Gastrocnemius medialis (tissue), 4 donors: ENCODE results near the gene ADARB1. TPM values are rescaled to one million over a fixed set of nuclear protein-coding genes. Genes with fewer than 3 reads are reported as not detected.

ENCODE experiments used
- ATAC-seq, 2 donors: fragments of 150-250 bp; one replicate each; pipeline ENCODE4 v1.9.1; 2016
- DNase-seq, 2 donors: peaks; one replicate each; pipeline ENCODE4 v3.0.0-alpha.2; 2019
- H3K27ac ChIP-seq, 4 donors: fragments of 200-600 bp; sonication (generic); 1 replicate in 1 of 4; 2 replicates in 3 of 4; pipeline ENCODE4 v1.5.1; 2016 to 2018; ENCODE audit warnings: mild to moderate bottlenecking in 2 of 4, moderate library complexity in 1 of 4
- H3K27me3 ChIP-seq, 3 donors: fragments of 200-600 bp; sonication (generic) in 2 of 3; 1 replicate in 1 of 3; 2 replicates in 2 of 3; pipeline versions ENCODE4 v1.5.1 to v1.6.0; 2016 to 2019; ENCODE audit warnings: mild to moderate bottlenecking in 1 of 3, moderate library complexity in 1 of 3
- H3K36me3 ChIP-seq, 2 donors: fragments of 200-600 bp; sonication (generic) in 1 of 2; one replicate each; pipeline ENCODE4 v1.5.1; 2017 to 2018
- H3K4me1 ChIP-seq, 2 donors: fragments of 200-600 bp; sonication (generic) in 1 of 2; one replicate each; pipeline ENCODE4 v1.5.1; 2016 to 2017; ENCODE audit warnings: mild to moderate bottlenecking in 2 of 2
- H3K4me3 ChIP-seq, 4 donors: fragments of 200-600 bp; sonication (generic) in 3 of 4; 1 replicate in 1 of 4; 2 replicates in 3 of 4; pipeline ENCODE4 v1.5.1; 2016 to 2019; ENCODE audit warnings: mild to moderate bottlenecking in 2 of 4
- H3K9me3 ChIP-seq, 3 donors: fragments of 200-600 bp; sonication (generic) in 2 of 3; 1 replicate in 1 of 3; 2 replicates in 2 of 3; pipeline ENCODE4 v1.5.1; 2016 to 2019
- CTCF ChIP-seq, 5 experiments: fragments of 450-650 bp in 3 of 5; fragments of 200-600 bp in 2 of 5; sonication (generic) in 2 of 5; IDR thresholded peaks in 4 of 5; conservative IDR thresholded peaks in 1 of 5; 1 replicate in 4 of 5; 2 replicates in 1 of 5; pipeline ENCODE4 v1.5.1; 2016 to 2019; ENCODE audit warnings: antibody characterized with exemption in 5 of 5, mild to moderate bottlenecking in 3 of 5, moderate library complexity in 3 of 5
- POLR2A ChIP-seq, 2 donors: fragments of 450-650 bp; IDR thresholded peaks; one replicate each; pipeline ENCODE4 v1.6.1; 2017; ENCODE audit warnings: antibody characterized with exemption in 2 of 2, mild to moderate bottlenecking in 2 of 2, moderate library complexity in 2 of 2
- in situ Hi-C, 4 donors: fragments of 200-750 bp; cut with MboI; loops; one replicate each; pipeline versions ENCODE4 v1.15.0 to v1.8.0; 2017; ENCODE audit warnings: low sequenced_read_pairs in 4 of 4
- intact Hi-C: fragments of 100-400 bp; cut with DNase I; formaldehyde crosslinking; loops from one replicate; pipeline ENCODE4 v1.15.1; 2023; ENCODE audit warnings: low total_unique reads
- total RNA-seq, 4 donors: library from RNA; depleted of rRNA; stranded (reverse); fragments of >200 nt; gene quantifications; one replicate each; pipeline versions ENCODE4 v1.1.0 to v1.2.3, GENCODE V29; 2016

ADARB1 gene
- total RNA-seq, 4 donors from 2014 or later: 5.9 to 11.5 (median 6.9) TPM

GRCh38 chr21:45127937-45128336 is 53.6 kb downstream of the ADARB1 start:
- Histone ChIP-seq H3K4me3 (no peak overlapping the region), H3K36me3 (no peaks in the 10 kb centered on the region), H3K4me1 (peaks cover 48 to 60% of the 10 kb centered on the region in 2 donors), H3K9me3 (no peaks in the 10 kb centered on the region), H3K27me3 (no peaks in the 10 kb centered on the region), H3K27ac (peak overlapping the region in 2 of 4 donors; percentile 77 to 79)
- in situ Hi-C loops (loop anchor here in 2 of 4 donors (10.0 kb wide), 2 partner anchors 53 to 73 kb away; partner anchors contain the start of gene ADARB1 (in 1 of the 2)), intact Hi-C loops (loop anchor here (1.0 to 2.0 kb wide), 2 partner anchors 53 to 83 kb away; partner anchors contain the start of gene ADARB1)
- ATAC-seq (no peak), DNase-seq (no peak)
- TF ChIP-seq CTCF (IDR thresholded peaks at IDR 0.05 in 4 of 5, conservative IDR thresholded peaks at IDR 0.05 in 1 of 5): no peak
- TF ChIP-seq POLR2A (IDR thresholded peaks at IDR 0.05): no peak

GRCh38 chr21:45128613-45129188 is 54.3 kb downstream of the ADARB1 start:
- peak; percentile 93 to 99 (median 94) for TF ChIP-seq CTCF (IDR thresholded peaks at IDR 0.05 in 4 of 5, conservative IDR thresholded peaks at IDR 0.05 in 1 of 5)
- TF ChIP-seq POLR2A (IDR thresholded peaks at IDR 0.05): no peak
- H3K4me1 ChIP-seq: peaks cover 55 to 62% of the 10 kb centered on the region in 2 donors
- intact Hi-C loops: loop anchor here (1.0 to 2.0 kb wide), 2 partner anchors 54 to 83 kb away; partner anchors contain the start of gene ADARB1
- H3K27me3 ChIP-seq: no peaks in the 10 kb centered on the region
- H3K27ac ChIP-seq: peak overlapping the region; percentile 68 to 79 (median 74)
- ATAC-seq (peak; percentile 58 to 74), DNase-seq (peak; percentile 74 to 83)
- H3K36me3 ChIP-seq: no peaks in the 10 kb centered on the region
- no peak overlapping the region for H3K4me3 ChIP-seq
- no peaks in the 10 kb centered on the region for H3K9me3 ChIP-seq
- in situ Hi-C loops: loop anchor here in 2 of 4 donors (10.0 kb wide), 2 partner anchors 54 to 74 kb away; partner anchors contain the start of gene ADARB1 (in 1 of the 2)

GRCh38 chr21:45129189-45129923 is 55.0 kb downstream of the ADARB1 start:
- ATAC-seq (peak in 1 of 2 donors; percentile 32), DNase-seq (peak; percentile 47 to 76)
- H3K4me1 ChIP-seq: peaks cover 57 to 64% of the 10 kb centered on the region in 2 donors
- in situ Hi-C loops: loop anchor here in 2 of 4 donors (10.0 kb wide), 2 partner anchors 55 to 75 kb away; partner anchors contain the start of gene ADARB1 (in 1 of the 2)
- H3K36me3 ChIP-seq: no peaks in the 10 kb centered on the region
- TF ChIP-seq CTCF (IDR thresholded peaks at IDR 0.05 in 4 of 5, conservative IDR thresholded peaks at IDR 0.05 in 1 of 5) (no peak), POLR2A (IDR thresholded peaks at IDR 0.05) (peak in 1 of 2 donors; percentile 22)
- intact Hi-C loops: loop anchor here (2.0 kb wide), 1 partner anchor 55 kb away; the partner anchor contains the start of gene ADARB1
- peak overlapping the region; percentile 68 to 79 (median 74) for H3K27ac ChIP-seq
- no peaks in the 10 kb centered on the region for H3K9me3 ChIP-seq
- H3K27me3 ChIP-seq: no peaks in the 10 kb centered on the region
- H3K4me3 ChIP-seq: no peak overlapping the region

- TF ChIP-seq CTCF (IDR thresholded peaks at IDR 0.05 in 4 of 5, conservative IDR thresholded peaks at IDR 0.05 in 1 of 5) (no peak), POLR2A (IDR thresholded peaks at IDR 0.05) (peak in 1 of 2 donors; percentile 50)
- no peak for ATAC-seq
- in situ Hi-C loops (loop anchor here in 2 of 4 donors (5.0 to 10.0 kb wide), 3 partner anchors 86 to 183 kb away; no protein-coding TSS in a partner anchor), intact Hi-C loops (loop anchor here (10.0 kb wide), 2 partner anchors 326 to 796 kb away; partner anchors contain the start of genes CFAP410 and UBE2G2)
- H3K4me3 ChIP-seq: peak overlapping the region; percentile 2 to 24 (median 22)
- no peak for DNase-seq
- no peaks in the 10 kb centered on the region for H3K9me3 ChIP-seq
- no peaks in the 10 kb centered on the region for H3K27me3 ChIP-seq
- peaks cover 66 to 71% of the 10 kb centered on the region in 2 donors for H3K4me1 ChIP-seq
- peak overlapping the region; percentile 68 to 79 (median 74) for H3K27ac ChIP-seq
- H3K36me3 ChIP-seq: no peaks in the 10 kb centered on the region
These were observed 56.0 kb downstream of the ADARB1 start for GRCh38 chr21:45130324-45130774.
